Mucosa of rectum (tissue), 2 donors: ENCODE results near the gene CRK.
A peak's percentile ranks its signal among the peaks of the same experiment; 100 is the strongest.
"Not testable (repeated sequence)": the region's sequence is repeated elsewhere in the genome, so short reads cannot be mapped to it uniquely, and the experiment has no call there.

Experiments used
- H3K27ac ChIP-seq, 2 donors: one replicate each; pipeline ENCODE4 v1.7.0; 2013; ENCODE audit warnings: inconsistent platforms in 2 of 2, low read depth in 2 of 2, low read length in 2 of 2
- H3K27me3 ChIP-seq, 2 donors: one replicate each; pipeline ENCODE4 v1.7.0; 2013; ENCODE audit warnings: low read length in 2 of 2; ENCODE audit not compliant: control insufficient read depth in 2 of 2, insufficient read depth in 2 of 2
- H3K36me3 ChIP-seq, 2 donors: one replicate each; pipeline ENCODE4 v1.7.0; 2013; ENCODE audit warnings: low read length in 2 of 2; ENCODE audit not compliant: control insufficient read depth in 2 of 2, insufficient read depth in 2 of 2
- H3K4me1 ChIP-seq, 2 donors: one replicate each; pipeline ENCODE4 v1.7.0; 2013; ENCODE audit warnings: low read length in 2 of 2, mild to moderate bottlenecking in 1 of 2; ENCODE audit not compliant: control insufficient read depth in 2 of 2, insufficient read depth in 2 of 2
- H3K4me3 ChIP-seq, 2 donors: one replicate each; pipeline ENCODE4 v1.7.0; 2013; ENCODE audit warnings: low read length in 2 of 2
- H3K9ac ChIP-seq, 2 donors: one replicate each; pipeline ENCODE4 v1.7.0; 2013; ENCODE audit warnings: low read length in 2 of 2, low read depth in 1 of 2, mild to moderate bottlenecking in 1 of 2
- H3K9me3 ChIP-seq, 2 donors: one replicate each; pipeline ENCODE4 v1.7.0; 2013; ENCODE audit warnings: low read length in 2 of 2; ENCODE audit not compliant: control insufficient read depth in 2 of 2
- donor health status: healthy.
- donor health status: Normal muscosa, but diverticular disease.

CRK gene

DNA sequence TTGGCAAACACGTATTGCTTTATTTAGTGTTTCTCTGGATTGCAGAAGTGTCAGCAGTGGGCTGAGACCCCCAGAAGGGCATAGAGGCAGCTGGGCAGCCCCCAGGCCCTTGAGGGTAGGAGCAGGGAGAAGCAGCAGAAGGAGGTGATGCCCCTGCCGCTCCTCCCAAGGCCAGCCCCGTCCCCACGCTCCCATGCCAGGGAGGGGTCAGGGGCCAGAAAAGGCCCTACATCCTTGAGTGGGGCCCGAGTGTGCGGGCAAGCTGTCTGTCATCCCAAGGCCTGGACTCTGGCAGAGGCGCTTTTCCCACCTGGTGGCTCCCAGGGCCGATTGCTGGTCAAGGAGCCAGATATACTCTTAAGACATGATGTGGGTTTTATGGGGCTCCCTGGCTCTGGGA lies 8.2 kb upstream of the CRK start:
- no peaks in the 10 kb centered on the region for H3K9me3 ChIP-seq
- no peaks in the 10 kb centered on the region for H3K27me3 ChIP-seq
- H3K9ac ChIP-seq: no peak overlapping the region
- H3K4me3 ChIP-seq: no peak overlapping the region
- peaks cover 4 to 14% of the 10 kb centered on the region in 2 donors for H3K4me1 ChIP-seq
- no peak overlapping the region for H3K27ac ChIP-seq
- H3K36me3 ChIP-seq: peaks cover 34 to 39% of the 10 kb centered on the region in 2 donors

- Histone ChIP-seq H3K36me3 (peaks cover 19 to 24% of the 10 kb centered on the region in 2 donors), H3K27ac (no peak overlapping the region), H3K4me3 (no peak overlapping the region), H3K9me3 (no peaks in the 10 kb centered on the region), H3K9ac (no peak overlapping the region), H3K27me3 (no peaks in the 10 kb centered on the region), H3K4me1 (peaks cover 4 to 14% of the 10 kb centered on the region in 2 donors)
These were observed 6.4 kb upstream of the CRK start for GRCh38 chr17:1462164-1463112.

DNA sequence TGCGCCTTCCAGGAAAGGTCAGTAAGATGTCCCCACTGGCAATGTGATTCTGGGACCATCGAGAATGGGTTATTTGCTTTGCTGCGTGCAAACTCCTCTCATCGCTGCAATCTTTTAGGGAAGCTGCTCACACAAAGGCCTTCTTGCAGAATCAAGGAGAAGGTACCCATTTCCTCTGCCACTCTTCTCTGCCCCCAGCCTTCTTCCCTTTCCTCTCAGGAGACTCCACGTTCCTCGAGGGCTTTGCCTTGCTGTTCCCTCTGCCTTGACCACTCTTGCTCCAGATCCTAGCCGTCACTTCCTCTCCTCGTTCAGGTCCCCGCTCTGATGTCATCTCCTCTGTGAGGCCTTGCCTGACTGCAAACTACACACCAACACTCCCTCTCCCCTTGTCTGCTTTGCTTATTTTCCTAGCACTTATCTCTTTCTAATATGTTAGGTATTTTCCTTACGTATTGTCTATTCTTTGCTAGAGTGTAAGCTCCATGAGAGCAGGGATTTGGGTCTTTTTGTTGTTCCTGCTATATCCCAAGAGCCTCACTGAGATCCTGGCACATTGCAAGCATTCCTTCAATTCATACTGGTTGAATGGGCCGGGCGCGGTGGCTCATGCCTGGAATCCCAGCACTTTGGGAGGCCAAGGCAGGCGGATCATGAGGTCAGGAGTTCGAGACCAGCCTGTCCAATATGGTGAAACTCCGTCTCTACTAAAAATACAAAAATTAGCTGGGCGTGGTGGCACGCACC lies 5.3 kb upstream of the CRK start:
- Histone ChIP-seq H3K27me3 (no peaks in the 10 kb centered on the region), H3K36me3 (peaks cover 15 to 18% of the 10 kb centered on the region in 2 donors), H3K9ac (no peak overlapping the region), H3K4me1 (peaks cover 10 to 19% of the 10 kb centered on the region in 2 donors), H3K9me3 (no peaks in the 10 kb centered on the region), H3K4me3 (no peak overlapping the region), H3K27ac (no peak overlapping the region)

GRCh38 chr17:1460233-1460632 lies 4.2 kb upstream of the CRK start:
- no peaks in the 10 kb centered on the region for H3K27me3 ChIP-seq
- H3K4me1 ChIP-seq: peaks cover 10 to 19% of the 10 kb centered on the region in 2 donors
- peak overlapping the region; percentile 5 to 62 for H3K27ac ChIP-seq
- no peak overlapping the region for H3K4me3 ChIP-seq
- peak overlapping the region in 1 of 2 donors; percentile 39 for H3K9ac ChIP-seq
- no peaks in the 10 kb centered on the region for H3K9me3 ChIP-seq
- peaks cover 9 to 12% of the 10 kb centered on the region in 2 donors for H3K36me3 ChIP-seq

- Histone ChIP-seq H3K4me3 (peak overlapping the region; percentile 87 to 98), H3K27ac (peak overlapping the region; percentile 99), H3K36me3 (peaks cover 3 to 4% of the 10 kb centered on the region in 2 donors), H3K9ac (peak overlapping the region; percentile 88 to 99), H3K4me1 (peaks cover 23 to 34% of the 10 kb centered on the region in 2 donors), H3K27me3 (no peaks in the 10 kb centered on the region), H3K9me3 (no peaks in the 10 kb centered on the region)
These were observed 688 bp downstream of the CRK start for GRCh38 chr17:1455291-1455796.

GRCh38 chr17:1454541-1454940 lies 1.5 kb downstream of the CRK start:
- Histone ChIP-seq H3K4me3 (peak overlapping the region; percentile 87 to 98), H3K9ac (peak overlapping the region; percentile 88 to 99)

GRCh38 chr17:1453694-1454093 lies 2.3 kb downstream of the CRK start:
- H3K4me3 ChIP-seq, H3K9me3 ChIP-seq, H3K27me3 ChIP-seq, H3K36me3 ChIP-seq, H3K9ac ChIP-seq: not testable (repeated sequence)
- Histone ChIP-seq H3K4me1 (peaks cover 18 to 40% of the 10 kb centered on the region in 2 donors), H3K27ac (peak overlapping the region in 1 of 2 donors; percentile 36)

More at GRCh38 chr17:1454541-1454940, 1.5 kb downstream of the CRK start:
- Histone ChIP-seq H3K27ac (peak overlapping the region; percentile 99), H3K4me1 (peaks cover 17 to 33% of the 10 kb centered on the region in 2 donors), H3K9me3 (no peaks in the 10 kb centered on the region), H3K27me3 (no peaks in the 10 kb centered on the region), H3K36me3 (peaks cover 3 to 4% of the 10 kb centered on the region in 2 donors)

DNA sequence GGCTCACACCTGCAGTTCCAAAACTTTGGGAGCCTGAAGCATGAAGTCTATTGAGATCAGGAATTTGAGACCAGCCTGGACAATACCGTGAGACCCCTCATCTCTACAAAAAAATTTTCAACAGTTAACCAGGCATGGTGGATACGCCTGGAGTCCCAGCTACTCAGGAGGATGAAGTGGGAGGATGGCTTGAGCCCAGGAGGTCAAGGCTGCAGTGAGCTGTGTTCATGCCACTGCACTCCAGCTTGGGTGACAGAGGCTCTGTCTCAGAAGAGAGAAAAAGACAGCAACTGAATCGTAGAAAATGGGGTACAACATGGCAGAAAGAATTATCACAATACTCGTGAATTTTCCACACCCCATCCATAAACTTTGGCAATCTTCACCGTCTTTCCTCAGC lies 3.2 kb downstream of the CRK start:
- Histone ChIP-seq H3K36me3 (peaks cover 3 to 6% of the 10 kb centered on the region in 2 donors), H3K27ac (peak overlapping the region in 1 of 2 donors; percentile 36), H3K4me3 (no peak overlapping the region), H3K9ac (no peak overlapping the region), H3K27me3 (no peaks in the 10 kb centered on the region), H3K9me3 (no peaks in the 10 kb centered on the region), H3K4me1 (peaks cover 18 to 42% of the 10 kb centered on the region in 2 donors)

DNA sequence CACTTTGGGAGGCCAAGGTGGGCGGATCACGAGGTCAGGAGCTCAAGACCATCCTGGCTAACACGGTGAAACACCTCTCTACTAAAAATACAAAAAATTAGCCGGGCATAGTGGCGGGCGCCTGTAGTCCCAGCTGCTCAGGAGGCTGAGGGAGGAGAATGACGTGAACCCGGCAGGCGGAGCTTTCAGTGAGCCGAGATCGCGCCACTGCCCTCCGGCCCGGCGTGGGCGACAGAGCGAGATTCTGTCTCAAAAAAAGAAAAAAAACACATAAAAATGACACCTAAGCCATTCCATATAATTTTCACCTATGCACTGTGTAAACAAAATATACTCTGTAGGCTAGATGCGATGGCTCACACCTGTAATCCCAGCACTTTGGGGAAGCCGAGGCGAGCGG lies 5.8 kb downstream of the CRK start:
- Histone ChIP-seq H3K27ac (peak overlapping the region in 1 of 2 donors; percentile 44), H3K4me1 (peaks cover 18 to 46% of the 10 kb centered on the region in 2 donors)
- not testable (repeated sequence) for H3K36me3 ChIP-seq, H3K9me3 ChIP-seq, H3K9ac ChIP-seq, H3K27me3 ChIP-seq, H3K4me3 ChIP-seq
